ENCODE results near the gene TIMM44. TPM values are rescaled to one million over a fixed set of nuclear protein-coding genes. Genes with fewer than 3 reads are reported as not detected.

TIMM44 gene
- total and polyA plus RNA-seq, 9 donors = 29.8 to 110 (median 50.3) TPM

GRCh38 chr19:7877249-7877836 lies 66.1 kb downstream of the TIMM44 start:
- Histone ChIP-seq H3K27me3 (no peaks in the 10 kb centered on the region), H3K27ac (no peak overlapping the region), H3K9me3 (no peaks in the 10 kb centered on the region), H3K36me3 (no peaks in the 10 kb centered on the region), H3K4me3 (no peak overlapping the region), H3K4me1 (ENCODE audit: insufficient read depth) (no peaks in the 10 kb centered on the region)
- DNase-seq = no peak
- intact Hi-C loops (cut with DNase I) = no loop called here
- TF ChIP-seq EP300 (IDR thresholded peaks at IDR 0.05) = no peak
- TF ChIP-seq POLR2A (IDR thresholded peaks at IDR 0.05) = no peak
- TF ChIP-seq, protein P1, sequence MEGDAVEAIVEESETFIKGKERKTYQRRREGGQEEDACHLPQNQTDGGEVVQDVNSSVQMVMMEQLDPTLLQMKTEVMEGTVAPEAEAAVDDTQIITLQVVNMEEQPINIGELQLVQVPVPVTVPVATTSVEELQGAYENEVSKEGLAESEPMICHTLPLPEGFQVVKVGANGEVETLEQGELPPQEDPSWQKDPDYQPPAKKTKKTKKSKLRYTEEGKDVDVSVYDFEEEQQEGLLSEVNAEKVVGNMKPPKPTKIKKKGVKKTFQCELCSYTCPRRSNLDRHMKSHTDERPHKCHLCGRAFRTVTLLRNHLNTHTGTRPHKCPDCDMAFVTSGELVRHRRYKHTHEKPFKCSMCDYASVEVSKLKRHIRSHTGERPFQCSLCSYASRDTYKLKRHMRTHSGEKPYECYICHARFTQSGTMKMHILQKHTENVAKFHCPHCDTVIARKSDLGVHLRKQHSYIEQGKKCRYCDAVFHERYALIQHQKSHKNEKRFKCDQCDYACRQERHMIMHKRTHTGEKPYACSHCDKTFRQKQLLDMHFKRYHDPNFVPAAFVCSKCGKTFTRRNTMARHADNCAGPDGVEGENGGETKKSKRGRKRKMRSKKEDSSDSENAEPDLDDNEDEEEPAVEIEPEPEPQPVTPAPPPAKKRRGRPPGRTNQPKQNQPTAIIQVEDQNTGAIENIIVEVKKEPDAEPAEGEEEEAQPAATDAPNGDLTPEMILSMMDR (IDR thresholded peaks at IDR 0.05) = no peak
- WGBS, 3 donors = 49 to 50% (median 49%) methylated on average over 6 of the region's 6 CpGs

Other genes starting within 250 kb of the TIMM44 start
- gene FCER2, start 241.5 kb downstream of the TIMM44 start, total RNA-seq = under 1 TPM in 1 of 7 donors, not detected in 6; 0.38 TPM
- 1 to 10 TPM in 1 of 2 donors, under 1 TPM in 1; 0.08 to 1.1 TPM for gene FCER2, start 241.5 kb downstream of the TIMM44 start, polyA plus RNA-seq
- gene CLEC4G, start 211.6 kb downstream of the TIMM44 start, total RNA-seq = 1 to 10 TPM in 1 of 7 donors, under 1 TPM in 5, not detected in 1; 0.33 to 1.4 (median 0.46) TPM
- under 1 TPM; 0.27 to 0.71 TPM for gene CLEC4G, start 211.6 kb downstream of the TIMM44 start, polyA plus RNA-seq
- gene CD209, start 196.1 kb downstream of the TIMM44 start, total RNA-seq = 1 to 10 TPM in 6 of 7 donors, under 1 TPM in 1; 0.48 to 3.9 (median 1.7) TPM
- gene CD209, start 196.1 kb downstream of the TIMM44 start, polyA plus RNA-seq = 10 to 100 TPM in 1 of 2 donors, under 1 TPM in 1; 0.85 to 26.1 TPM
- gene CLEC4M, start 180.4 kb downstream of the TIMM44 start, total RNA-seq = 10 to 100 TPM in 1 of 7 donors, 1 to 10 TPM in 5, under 1 TPM in 1; 0.65 to 19.8 (median 2.9) TPM
- 1 to 10 TPM; 3.6 to 7.2 TPM for gene CLEC4M, start 180.4 kb downstream of the TIMM44 start, polyA plus RNA-seq
- 10 to 100 TPM in 5 of 7 donors, 1 to 10 TPM in 2; 5.1 to 15.9 (median 13.1) TPM for gene EVI5L, start 113.4 kb downstream of the TIMM44 start, total RNA-seq
- 10 to 100 TPM in 1 of 2 donors, 1 to 10 TPM in 1; 7.2 to 10.9 TPM for gene EVI5L, start 113.4 kb downstream of the TIMM44 start, polyA plus RNA-seq
- 1 to 10 TPM in 3 of 7 donors, under 1 TPM in 4; 0.45 to 2.2 (median 0.95) TPM for gene PRR36, start 69.3 kb downstream of the TIMM44 start, total RNA-seq
- under 1 TPM; 0.05 to 0.27 TPM for gene PRR36, start 69.3 kb downstream of the TIMM44 start, polyA plus RNA-seq
- 1 to 10 TPM in 1 of 7 donors, under 1 TPM in 4, not detected in 2; 0.10 to 2.1 (median 0.72) TPM for gene LRRC8E, start 55.2 kb downstream of the TIMM44 start, total RNA-seq
- gene LRRC8E, start 55.2 kb downstream of the TIMM44 start, polyA plus RNA-seq = under 1 TPM; 0.13 to 0.97 TPM
- 10 to 100 TPM in 5 of 7 donors, 1 to 10 TPM in 2; 9.2 to 35.5 (median 26.3) TPM for gene MAP2K7, start 39.8 kb downstream of the TIMM44 start, total RNA-seq
- 10 to 100 TPM in 1 of 2 donors, 1 to 10 TPM in 1; 6.3 to 32.2 TPM for gene MAP2K7, start 39.8 kb downstream of the TIMM44 start, polyA plus RNA-seq
- gene TGFBR3L, start 28.8 kb downstream of the TIMM44 start, total RNA-seq = 1 to 10 TPM in 2 of 7 donors, not detected in 5; 1.0 to 6.9 TPM
- gene TGFBR3L, start 28.8 kb downstream of the TIMM44 start, polyA plus RNA-seq = under 1 TPM in 1 of 2 donors, not detected in 1; 0.18 TPM
- gene SNAPC2, start 23.3 kb downstream of the TIMM44 start, total RNA-seq = 10 to 100 TPM in 6 of 7 donors, 1 to 10 TPM in 1; 8.8 to 26.6 (median 16.3) TPM
- 10 to 100 TPM in 1 of 2 donors, 1 to 10 TPM in 1; 1.8 to 19.8 TPM for gene SNAPC2, start 23.3 kb downstream of the TIMM44 start, polyA plus RNA-seq
- gene CTXN1, start 17.5 kb downstream of the TIMM44 start, total RNA-seq = 10 to 100 TPM in 2 of 7 donors, 1 to 10 TPM in 5; 1.4 to 99.7 (median 6.1) TPM
- 1 to 10 TPM in 1 of 2 donors, not detected in 1; 3.3 TPM for gene CTXN1, start 17.5 kb downstream of the TIMM44 start, polyA plus RNA-seq
- 10 to 100 TPM; 13.8 to 78.4 (median 65.6) TPM for gene ELAVL1, start 62.0 kb upstream of the TIMM44 start, total RNA-seq
- gene ELAVL1, start 62.0 kb upstream of the TIMM44 start, polyA plus RNA-seq = 10 to 100 TPM; 25.3 to 46.5 TPM
- not detected for gene CCL25, start 109.1 kb upstream of the TIMM44 start, total RNA-seq
- not detected for gene CCL25, start 109.1 kb upstream of the TIMM44 start, polyA plus RNA-seq
- under 1 TPM in 6 of 7 donors, not detected in 1; 0.08 to 0.74 (median 0.28) TPM for gene FBN3, start 205.9 kb upstream of the TIMM44 start, total RNA-seq
- under 1 TPM in 1 of 2 donors, not detected in 1; 0.21 TPM for gene FBN3, start 205.9 kb upstream of the TIMM44 start, polyA plus RNA-seq

Data from ovary (tissue), 9 donors.